ENCODE results near the gene GRIK5. TPM values are rescaled to one million over a fixed set of nuclear protein-coding genes. Genes with fewer than 3 reads are reported as not detected.
A peak's percentile ranks its signal among the peaks of the same experiment; 100 is the strongest.

Gene GRIK5
- polyA plus RNA-seq, 1 donor from 2014 or later = 22.4 TPM

DNA sequence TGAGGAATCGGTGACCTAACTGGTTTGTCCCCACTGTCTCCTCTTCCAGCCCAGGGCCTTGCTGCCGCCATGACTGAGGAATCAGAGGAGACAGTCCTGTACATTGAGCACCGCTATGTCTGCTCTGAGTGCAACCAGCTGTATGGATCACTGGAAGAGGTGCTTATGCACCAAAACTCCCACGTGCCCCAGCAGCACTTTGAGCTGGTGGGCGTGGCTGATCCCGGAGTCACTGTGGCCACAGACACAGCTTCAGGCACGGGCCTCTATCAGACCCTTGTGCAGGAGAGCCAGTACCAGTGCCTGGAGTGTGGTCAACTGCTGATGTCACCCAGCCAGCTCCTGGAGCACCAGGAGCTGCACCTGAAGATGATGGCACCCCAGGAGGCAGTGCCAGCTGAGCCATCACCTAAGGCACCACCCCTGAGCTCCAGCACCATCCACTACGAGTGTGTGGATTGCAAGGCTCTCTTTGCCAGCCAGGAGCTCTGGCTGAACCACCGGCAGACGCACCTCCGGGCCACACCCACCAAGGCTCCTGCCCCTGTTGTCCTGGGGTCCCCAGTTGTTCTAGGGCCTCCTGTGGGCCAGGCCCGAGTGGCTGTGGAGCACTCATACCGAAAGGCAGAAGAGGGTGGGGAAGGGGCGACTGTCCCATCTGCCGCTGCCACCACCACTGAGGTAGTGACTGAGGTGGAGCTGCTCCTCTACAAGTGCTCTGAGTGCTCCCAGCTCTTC lies 8.7 kb upstream of the GRIK5 start:
- Histone ChIP-seq H3K27me3 (ENCODE audit: insufficient read depth, low read depth, low read length) (no peaks in the 10 kb centered on the region), H3K79me2 (replicated peaks; ENCODE audit: insufficient read depth, low read length) (peaks cover 31% of the 10 kb centered on the region), H3K9me3 (ENCODE audit: low read length) (no peaks in the 10 kb centered on the region), H3F3A (ENCODE audit: insufficient read depth, low read length, poor library complexity, severe bottlenecking) (no peaks in the 10 kb centered on the region), H3K4me3 (ENCODE audit: low read length) (no peak overlapping the region), H4K20me1 (ENCODE audit: insufficient read depth) (no peaks in the 10 kb centered on the region), H2AFZ (ENCODE audit: low read depth, low read length) (no peak overlapping the region), H3K27ac (ENCODE audit: low read length) (no peak overlapping the region), H3K4me2 (ENCODE audit: low read length) (no peak overlapping the region), H3K9me2 (ENCODE audit: insufficient read depth, low read length) (no peaks in the 10 kb centered on the region), H3K36me3 (ENCODE audit: insufficient read depth, low read length) (no peaks in the 10 kb centered on the region), H3K9ac (ENCODE audit: low read length) (no peak overlapping the region)
- TF ChIP-seq TAF1 (IDR thresholded peaks at IDR 0.05; ENCODE audit: low read depth) (no peak), RAD21 (conservative IDR thresholded peaks at IDR 0.05) (no peak)

DNA sequence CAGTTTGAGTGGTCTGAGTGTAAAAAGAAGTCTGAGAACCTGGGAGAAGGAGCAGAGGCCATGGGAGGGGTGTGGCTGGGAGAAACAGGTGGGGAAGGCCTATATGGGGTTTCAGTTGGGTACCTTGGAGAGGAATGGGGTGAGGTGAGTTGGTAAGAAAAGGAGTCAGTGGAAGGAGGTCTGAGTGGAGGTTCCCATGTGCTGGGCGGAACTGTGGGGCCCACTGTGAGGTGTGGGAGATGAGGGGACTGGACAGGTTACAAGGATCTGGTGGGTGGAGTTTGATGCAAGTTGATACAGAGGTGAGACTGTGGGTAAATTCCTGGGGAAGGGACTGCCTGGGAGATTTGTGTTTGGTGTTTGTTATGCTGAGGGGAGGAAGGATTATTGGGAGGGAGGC lies 8.1 kb upstream of the GRIK5 start:
- no peak overlapping the region for H3K27ac ChIP-seq (ENCODE audit: low read length)
- H3K4me2 ChIP-seq (ENCODE audit: low read length) = peak overlapping the region; percentile 84
- H4K20me1 ChIP-seq (ENCODE audit: insufficient read depth) = no peaks in the 10 kb centered on the region

More for the DNA sequence above, 8.1 kb upstream of the GRIK5 start:
- TF ChIP-seq, protein P1, sequence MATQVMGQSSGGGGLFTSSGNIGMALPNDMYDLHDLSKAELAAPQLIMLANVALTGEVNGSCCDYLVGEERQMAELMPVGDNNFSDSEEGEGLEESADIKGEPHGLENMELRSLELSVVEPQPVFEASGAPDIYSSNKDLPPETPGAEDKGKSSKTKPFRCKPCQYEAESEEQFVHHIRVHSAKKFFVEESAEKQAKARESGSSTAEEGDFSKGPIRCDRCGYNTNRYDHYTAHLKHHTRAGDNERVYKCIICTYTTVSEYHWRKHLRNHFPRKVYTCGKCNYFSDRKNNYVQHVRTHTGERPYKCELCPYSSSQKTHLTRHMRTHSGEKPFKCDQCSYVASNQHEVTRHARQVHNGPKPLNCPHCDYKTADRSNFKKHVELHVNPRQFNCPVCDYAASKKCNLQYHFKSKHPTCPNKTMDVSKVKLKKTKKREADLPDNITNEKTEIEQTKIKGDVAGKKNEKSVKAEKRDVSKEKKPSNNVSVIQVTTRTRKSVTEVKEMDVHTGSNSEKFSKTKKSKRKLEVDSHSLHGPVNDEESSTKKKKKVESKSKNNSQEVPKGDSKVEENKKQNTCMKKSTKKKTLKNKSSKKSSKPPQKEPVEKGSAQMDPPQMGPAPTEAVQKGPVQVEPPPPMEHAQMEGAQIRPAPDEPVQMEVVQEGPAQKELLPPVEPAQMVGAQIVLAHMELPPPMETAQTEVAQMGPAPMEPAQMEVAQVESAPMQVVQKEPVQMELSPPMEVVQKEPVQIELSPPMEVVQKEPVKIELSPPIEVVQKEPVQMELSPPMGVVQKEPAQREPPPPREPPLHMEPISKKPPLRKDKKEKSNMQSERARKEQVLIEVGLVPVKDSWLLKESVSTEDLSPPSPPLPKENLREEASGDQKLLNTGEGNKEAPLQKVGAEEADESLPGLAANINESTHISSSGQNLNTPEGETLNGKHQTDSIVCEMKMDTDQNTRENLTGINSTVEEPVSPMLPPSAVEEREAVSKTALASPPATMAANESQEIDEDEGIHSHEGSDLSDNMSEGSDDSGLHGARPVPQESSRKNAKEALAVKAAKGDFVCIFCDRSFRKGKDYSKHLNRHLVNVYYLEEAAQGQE (IDR thresholded peaks at IDR 0.05; ENCODE audit: borderline replicate concordance) = no peak
- TF ChIP-seq MXI1 (conservative IDR thresholded peaks at IDR 0.05; ENCODE audit: poor library complexity, severe bottlenecking) (no peak), POLR2AphosphoS5 (IDR thresholded peaks at IDR 0.05) (no peak), EZH2 (IDR thresholded peaks at IDR 0.05; ENCODE audit: borderline replicate concordance, insufficient read depth, low read length, poor library complexity, severe bottlenecking) (no peak), EP300 (conservative IDR thresholded peaks at IDR 0.05; ENCODE audit: poor library complexity, severe bottlenecking) (no peak), TAF1 (IDR thresholded peaks at IDR 0.05; ENCODE audit: low read depth) (no peak)
- TF ChIP-seq, protein P2, sequence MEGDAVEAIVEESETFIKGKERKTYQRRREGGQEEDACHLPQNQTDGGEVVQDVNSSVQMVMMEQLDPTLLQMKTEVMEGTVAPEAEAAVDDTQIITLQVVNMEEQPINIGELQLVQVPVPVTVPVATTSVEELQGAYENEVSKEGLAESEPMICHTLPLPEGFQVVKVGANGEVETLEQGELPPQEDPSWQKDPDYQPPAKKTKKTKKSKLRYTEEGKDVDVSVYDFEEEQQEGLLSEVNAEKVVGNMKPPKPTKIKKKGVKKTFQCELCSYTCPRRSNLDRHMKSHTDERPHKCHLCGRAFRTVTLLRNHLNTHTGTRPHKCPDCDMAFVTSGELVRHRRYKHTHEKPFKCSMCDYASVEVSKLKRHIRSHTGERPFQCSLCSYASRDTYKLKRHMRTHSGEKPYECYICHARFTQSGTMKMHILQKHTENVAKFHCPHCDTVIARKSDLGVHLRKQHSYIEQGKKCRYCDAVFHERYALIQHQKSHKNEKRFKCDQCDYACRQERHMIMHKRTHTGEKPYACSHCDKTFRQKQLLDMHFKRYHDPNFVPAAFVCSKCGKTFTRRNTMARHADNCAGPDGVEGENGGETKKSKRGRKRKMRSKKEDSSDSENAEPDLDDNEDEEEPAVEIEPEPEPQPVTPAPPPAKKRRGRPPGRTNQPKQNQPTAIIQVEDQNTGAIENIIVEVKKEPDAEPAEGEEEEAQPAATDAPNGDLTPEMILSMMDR (IDR thresholded peaks at IDR 0.05; ENCODE audit: poor library complexity, severe bottlenecking) = no peak
- H3K4me3 ChIP-seq (ENCODE audit: low read length) = peak overlapping the region; percentile 76
- H3F3A ChIP-seq (ENCODE audit: insufficient read depth, low read length, poor library complexity, severe bottlenecking) = no peaks in the 10 kb centered on the region
- H3K27me3 ChIP-seq (ENCODE audit: insufficient read depth, low read depth, low read length) = no peaks in the 10 kb centered on the region
- H3K79me2 ChIP-seq (replicated peaks; ENCODE audit: insufficient read depth, low read length) = peaks cover 31% of the 10 kb centered on the region
- no peak overlapping the region for H2AFZ ChIP-seq (ENCODE audit: low read depth, low read length)
- no peaks in the 10 kb centered on the region for H3K9me2 ChIP-seq (ENCODE audit: insufficient read depth, low read length)
- H3K9ac ChIP-seq (ENCODE audit: low read length) = peak overlapping the region; percentile 82
- no peaks in the 10 kb centered on the region for H3K36me3 ChIP-seq (ENCODE audit: insufficient read depth, low read length)
- no peaks in the 10 kb centered on the region for H3K9me3 ChIP-seq (ENCODE audit: low read length)
